HepG2 (cell line): ENCODE data around the gene CFL1. TPM values are rescaled to one million over a fixed set of nuclear protein-coding genes. Genes with fewer than 3 reads are reported as not detected.
A peak's percentile ranks its signal among the peaks of the same experiment; 100 is the strongest.

Experiments
- ATAC-seq: fragments of 200-7000 bp; cut with Tn5 transposase; 3 replicates; pipeline ENCODE4 v1.9.1; 2020; ENCODE audit warnings: mild to moderate bottlenecking, moderate library complexity
- BruUV-seq: library from RNA; stranded (reverse); fragments of 400-500 nt; replicated peaks from 2 replicates; lab custom pipeline; 2021; lab: Mats Ljungman, UMichigan
- CTCF ChIA-PET: fragments of 300-600 bp; formaldehyde crosslinking; extraction: SDS; loops from one replicate; lab custom pipeline; 2021; ENCODE audit warnings: low total read pairs, inconsistent platforms, low intra/inter-chr PET ratio; lab: Yijun Ruan, JAX
- POLR2A ChIA-PET: fragments of 350-600 bp; sonication (Branson Sonifier 250); formaldehyde crosslinking; loops from one replicate; lab custom pipeline; 2020; ENCODE audit warnings: antibody characterized with exemption, inconsistent platforms; lab: Yijun Ruan, JAX
- DNase-seq: peaks from one replicate; pipeline ENCODE4 v3.0.0-alpha.2; 2015; ENCODE audit warnings: low spot score
- FAIRE-seq: peaks from 3 replicates; lab custom pipeline; 2011; peaks lifted over from hg19 to GRCh38; lab: Jason Lieb, UNC
- H2AFZ ChIP-seq: one replicate; pipeline ENCODE4 v1.6.1; 2011; ENCODE audit warnings: low read length, inconsistent platforms
- H3K27ac ChIP-seq: fragments of 300-600 bp; 3 replicates; pipeline ENCODE4 v1.8.0; 2011; ENCODE audit warnings: mixed run types, mild to moderate bottlenecking, mixed read lengths, low read length, inconsistent platforms; ENCODE audit not compliant: insufficient read depth; ENCODE audit errors: extremely low read length
- H3K27me3 ChIP-seq, 2 experiments: fragments of 200-600 bp in 1 of 2; 2 replicates in 1 of 2; 3 replicates in 1 of 2; pipeline versions ENCODE4 v1.6.0 to v1.8.0; 2011; ENCODE audit warnings: low read length in 2 of 2, mild to moderate bottlenecking in 2 of 2, moderate library complexity in 2 of 2, inconsistent platforms in 1 of 2; ENCODE audit not compliant: insufficient read depth in 2 of 2, control insufficient read depth in 1 of 2
- H3K36me3 ChIP-seq, 2 experiments: fragments of 200-600 bp in 1 of 2; replicated peaks in 1 of 2; 2 replicates in 1 of 2; 3 replicates in 1 of 2; pipeline versions ENCODE4 v1.5.1 to v1.8.0; 2011; ENCODE audit warnings: low read length in 2 of 2, inconsistent platforms in 1 of 2; ENCODE audit not compliant: insufficient read depth in 2 of 2, control insufficient read depth in 1 of 2
- H3K4me1 ChIP-seq: 2 replicates; pipeline ENCODE4 v1.5.1; 2012; ENCODE audit warnings: low read length, inconsistent platforms; ENCODE audit not compliant: insufficient read depth
- H3K4me2 ChIP-seq: 2 replicates; pipeline ENCODE4 v1.6.0; 2011; ENCODE audit warnings: low read depth, low read length, inconsistent platforms
- H3K4me3 ChIP-seq, 3 experiments: fragments of 200-600 bp in 1 of 3; sonication (generic), shearing (Covaris generic) in 1 of 3; replicated peaks in 1 of 3; 2 replicates each; pipeline ENCODE4 v1.5.1; 2011 to 2016; ENCODE audit warnings: low read length in 3 of 3, inconsistent platforms in 2 of 3, low read depth in 2 of 3, mild to moderate bottlenecking in 2 of 3, control low read depth in 1 of 3, mixed read lengths in 1 of 3; ENCODE audit not compliant: insufficient read depth in 1 of 3
- H3K79me2 ChIP-seq: one replicate; pipeline ENCODE4 v1.6.1; 2011; ENCODE audit warnings: low read length, inconsistent platforms; ENCODE audit not compliant: insufficient read depth
- H3K9ac ChIP-seq: 2 replicates; pipeline ENCODE4 v1.6.0; 2011; ENCODE audit warnings: mild to moderate bottlenecking, low read depth, low read length, inconsistent platforms; ENCODE audit not compliant: insufficient read depth
- H3K9me3 ChIP-seq: 2 replicates; pipeline ENCODE4 v1.5.1; 2012; ENCODE audit warnings: mild to moderate bottlenecking, low read length
- H4K20me1 ChIP-seq: 2 replicates; pipeline ENCODE4 v1.6.0; 2011; ENCODE audit warnings: inconsistent platforms, mild to moderate bottlenecking, low read length, moderate library complexity; ENCODE audit not compliant: insufficient read depth
- AGO1 ChIP-seq: fragments of 200-400 bp; formaldehyde crosslinking; IDR thresholded peaks from 2 replicates; pipeline ENCODE4 v1.6.1; 2017; ENCODE audit warnings: mild to moderate bottlenecking, low read depth, low read length, moderate library complexity; ENCODE audit not compliant: poor library complexity, severe bottlenecking
- ATF7 ChIP-seq, 2 experiments: fragments of 450-650 bp in 1 of 2; sonication (generic) in 1 of 2; formaldehyde crosslinking in 1 of 2; IDR thresholded peaks; 2 replicates each; pipeline versions ENCODE4 v1.4.0 to v1.6.1; 2016 to 2020; ENCODE audit warnings: antibody characterized with exemption in 1 of 2, mild to moderate bottlenecking in 1 of 2, missing genetic modification reagents in 1 of 2
- DBP ChIP-seq: sonication (generic); formaldehyde crosslinking; IDR thresholded peaks from 2 replicates; pipeline ENCODE4 v1.4.0; 2020; ENCODE audit warnings: missing genetic modification reagents; ENCODE audit errors: not compliant biosample characterization
- GFI1 ChIP-seq: sonication (generic); formaldehyde crosslinking; IDR thresholded peaks from 2 replicates; pipeline ENCODE4 v1.5.0; 2020; ENCODE audit warnings: missing genetic modification reagents, mild to moderate bottlenecking, borderline replicate concordance
- SIN3A ChIP-seq: IDR thresholded peaks from 2 replicates; pipeline ENCODE4 v1.6.1; 2011; ENCODE audit warnings: low read depth, mild to moderate bottlenecking, control low read depth, low read length, borderline replicate concordance
- SMARCE1 ChIP-seq: fragments of 450-650 bp; IDR thresholded peaks from 2 replicates; pipeline ENCODE4 v1.6.1; 2017; ENCODE audit warnings: borderline replicate concordance
- SRY ChIP-seq: sonication (generic); formaldehyde crosslinking; IDR thresholded peaks from 2 replicates; pipeline ENCODE4 v1.8.0; 2022; ENCODE audit warnings: mild to moderate bottlenecking, missing genetic modification reagents
- ZBTB7B ChIP-seq: sonication (generic); formaldehyde crosslinking; IDR thresholded peaks from 2 replicates; pipeline ENCODE4 v1.4.0; 2020; ENCODE audit warnings: missing genetic modification reagents
- ZNF740 ChIP-seq: sonication (generic); formaldehyde crosslinking; IDR thresholded peaks from 2 replicates; pipeline ENCODE4 v1.4.0; 2020; ENCODE audit warnings: missing genetic modification reagents
- ZNF850 ChIP-seq: sonication (generic); formaldehyde crosslinking; conservative IDR thresholded peaks from 2 replicates; pipeline ENCODE4 v1.9.0; 2021; ENCODE audit warnings: mild to moderate bottlenecking, missing genetic modification reagents
- WGBS: methylation state at CpG from one replicate; pipeline ENCODE4 v1.1.6; 2017; ENCODE audit warnings: low lambda C conversion rate; 5-methylcytosine and 5-hydroxymethylcytosine counted together
- in situ Hi-C: cut with HindIII; loops from 2 replicates; pipeline ENCODE4 v1.10.0; 2017; ENCODE audit warnings: low pct_unique_long_range_greater_than_20kb; ENCODE audit not compliant: extremely low pct_ligation_motif_present
- intact Hi-C: fragments of 100-400 bp; cut with micrococcal nuclease; formaldehyde crosslinking; loops from one replicate; pipeline ENCODE4 v1.10.0; 2022; ENCODE audit not compliant: unreplicated experiment
- polyA plus RNA-seq, 8 experiments: library from polyadenylated mRNA; depleted of rRNA in 3 of 8; stranded (reverse) in 7 of 8; unstranded in 1 of 8; fragments of >200 nt; fragmentation: Illumina TruSeq in 4 of 8; extraction: Trizol in 4 of 8; gene quantifications; 2 replicates each; pipeline versions ENCODE4 v1.2.1 to v1.2.3, GENCODE V29; 2011 to 2016; ENCODE audit warnings: low read depth in 4 of 8, missing spikeins in 1 of 8, mixed read lengths in 1 of 8; ENCODE audit not compliant: insufficient read depth in 1 of 8
- total RNA-seq, 5 experiments: library from RNA; depleted of rRNA; stranded (reverse); fragments of >200 nt; fragmentation: Illumina TruSeq; extraction: Trizol; gene quantifications; 2 replicates each; pipeline ENCODE4 v1.2.3, GENCODE V29; 2016; ENCODE audit warnings: low read depth in 1 of 5
- TF ChIP-seq, protein P1 (sequence below): IDR thresholded peaks from 2 replicates; pipeline ENCODE4 v1.6.1; 2016; ENCODE audit warnings: missing compliant biosample characterization, missing genetic modification reagents, borderline replicate concordance
- TF ChIP-seq, protein P2 (sequence below): IDR thresholded peaks from 2 replicates; pipeline ENCODE4 v1.6.1; 2016; ENCODE audit warnings: low read depth, borderline replicate concordance
- TF ChIP-seq, protein P3 (sequence below): sonication (generic); formaldehyde crosslinking; IDR thresholded peaks from 2 replicates; pipeline ENCODE4 v1.5.1; 2020; ENCODE audit warnings: mild to moderate bottlenecking, missing genetic modification reagents, moderate library complexity
- TF ChIP-seq, protein P4 (sequence below), 2 experiments: fragments of 450-650 bp in 1 of 2; sonication (generic) in 1 of 2; formaldehyde crosslinking; IDR thresholded peaks; 2 replicates each; pipeline versions ENCODE4 v1.5.0 to v1.8.0; 2020 to 2022; ENCODE audit warnings: mild to moderate bottlenecking in 1 of 2, missing genetic modification reagents in 1 of 2

CFL1 gene
- total and polyA plus RNA-seq, 2 of the 13 experiments (the other 11 are each of a cell fraction or from before 2014, with no cell fraction given), result 379 to 383 TPM

- ATAC-seq (no peak), DNase-seq (no peak), FAIRE-seq (no peak)
- no peaks in the 10 kb centered on the region for H3K9me3 ChIP-seq
- H3K27me3 ChIP-seq, result no peaks in the 10 kb centered on the region
- H4K20me1 ChIP-seq, result no peaks in the 10 kb centered on the region
- no TSS peak for BruUV-seq
- no peak overlapping the region for H2AFZ ChIP-seq
- no peaks in the 10 kb centered on the region for H3K79me2 ChIP-seq
- no peak overlapping the region for H3K27ac ChIP-seq
- intact Hi-C loops, result no loop called here
- in situ Hi-C loops, result no loop called here
- WGBS, result 25% methylated on average over 15 of the region's 15 CpGs
- H3K4me3 ChIP-seq, result no peak overlapping the region
- POLR2A ChIA-PET, result interaction anchor here (0.6 to 1.1 kb wide), 4 partner anchors 21 to 230 kb away, joined by 3 read pairs; partner anchors contain the start of gene SF3B2
- no peak overlapping the region for H3K9ac ChIP-seq
- no peaks in the 10 kb centered on the region for H3K36me3 ChIP-seq
- CTCF ChIA-PET, result no interaction called here
- peaks cover 33% of the 10 kb centered on the region for H3K4me1 ChIP-seq
- 0 out of 2 replicates have a peak overlapping the region, but pooled peaks have one; percentile 32 for H3K4me2 ChIP-seq
- TF ChIP-seq SIN3A, result no peak
- TF ChIP-seq ZBTB7B (CRISPR knock-in tag), result no peak
- TF ChIP-seq DBP (CRISPR knock-in tag), result no peak
- no peak for TF ChIP-seq ZNF850 (CRISPR knock-in tag)
- peak; percentile 57; the same call in 1 of the 2 replicates for TF ChIP-seq ZNF740
- TF ChIP-seq, protein P1, sequence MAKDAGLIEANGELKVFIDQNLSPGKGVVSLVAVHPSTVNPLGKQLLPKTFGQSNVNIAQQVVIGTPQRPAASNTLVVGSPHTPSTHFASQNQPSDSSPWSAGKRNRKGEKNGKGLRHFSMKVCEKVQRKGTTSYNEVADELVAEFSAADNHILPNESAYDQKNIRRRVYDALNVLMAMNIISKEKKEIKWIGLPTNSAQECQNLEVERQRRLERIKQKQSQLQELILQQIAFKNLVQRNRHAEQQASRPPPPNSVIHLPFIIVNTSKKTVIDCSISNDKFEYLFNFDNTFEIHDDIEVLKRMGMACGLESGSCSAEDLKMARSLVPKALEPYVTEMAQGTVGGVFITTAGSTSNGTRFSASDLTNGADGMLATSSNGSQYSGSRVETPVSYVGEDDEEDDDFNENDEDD (CRISPR knock-in tag), result no peak
- TF ChIP-seq SRY (CRISPR knock-in tag), result no peak
- TF ChIP-seq, protein P2, sequence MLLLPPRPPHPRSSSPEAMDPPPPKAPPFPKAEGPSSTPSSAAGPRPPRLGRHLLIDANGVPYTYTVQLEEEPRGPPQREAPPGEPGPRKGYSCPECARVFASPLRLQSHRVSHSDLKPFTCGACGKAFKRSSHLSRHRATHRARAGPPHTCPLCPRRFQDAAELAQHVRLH (CRISPR knock-in tag), result no peak
- TF ChIP-seq SMARCE1, result no peak
- TF ChIP-seq GFI1 (CRISPR knock-in tag), result no peak
- no peak for TF ChIP-seq ATF7 (IDR thresholded peaks at IDR 0.05)
- TF ChIP-seq ATF7 (CRISPR knock-in tag; IDR thresholded peaks at IDR 0.05), result no peak
- TF ChIP-seq, protein P3, sequence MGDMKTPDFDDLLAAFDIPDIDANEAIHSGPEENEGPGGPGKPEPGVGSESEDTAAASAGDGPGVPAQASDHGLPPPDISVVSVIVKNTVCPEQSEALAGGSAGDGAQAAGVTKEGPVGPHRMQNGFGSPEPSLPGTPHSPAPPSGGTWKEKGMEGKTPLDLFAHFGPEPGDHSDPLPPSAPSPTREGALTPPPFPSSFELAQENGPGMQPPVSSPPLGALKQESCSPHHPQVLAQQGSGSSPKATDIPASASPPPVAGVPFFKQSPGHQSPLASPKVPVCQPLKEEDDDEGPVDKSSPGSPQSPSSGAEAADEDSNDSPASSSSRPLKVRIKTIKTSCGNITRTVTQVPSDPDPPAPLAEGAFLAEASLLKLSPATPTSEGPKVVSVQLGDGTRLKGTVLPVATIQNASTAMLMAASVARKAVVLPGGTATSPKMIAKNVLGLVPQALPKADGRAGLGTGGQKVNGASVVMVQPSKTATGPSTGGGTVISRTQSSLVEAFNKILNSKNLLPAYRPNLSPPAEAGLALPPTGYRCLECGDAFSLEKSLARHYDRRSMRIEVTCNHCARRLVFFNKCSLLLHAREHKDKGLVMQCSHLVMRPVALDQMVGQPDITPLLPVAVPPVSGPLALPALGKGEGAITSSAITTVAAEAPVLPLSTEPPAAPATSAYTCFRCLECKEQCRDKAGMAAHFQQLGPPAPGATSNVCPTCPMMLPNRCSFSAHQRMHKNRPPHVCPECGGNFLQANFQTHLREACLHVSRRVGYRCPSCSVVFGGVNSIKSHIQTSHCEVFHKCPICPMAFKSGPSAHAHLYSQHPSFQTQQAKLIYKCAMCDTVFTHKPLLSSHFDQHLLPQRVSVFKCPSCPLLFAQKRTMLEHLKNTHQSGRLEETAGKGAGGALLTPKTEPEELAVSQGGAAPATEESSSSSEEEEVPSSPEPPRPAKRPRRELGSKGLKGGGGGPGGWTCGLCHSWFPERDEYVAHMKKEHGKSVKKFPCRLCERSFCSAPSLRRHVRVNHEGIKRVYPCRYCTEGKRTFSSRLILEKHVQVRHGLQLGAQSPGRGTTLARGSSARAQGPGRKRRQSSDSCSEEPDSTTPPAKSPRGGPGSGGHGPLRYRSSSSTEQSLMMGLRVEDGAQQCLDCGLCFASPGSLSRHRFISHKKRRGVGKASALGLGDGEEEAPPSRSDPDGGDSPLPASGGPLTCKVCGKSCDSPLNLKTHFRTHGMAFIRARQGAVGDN, result peak; percentile 17; the same call in 1 of the 2 replicates
- TF ChIP-seq, protein P4, sequence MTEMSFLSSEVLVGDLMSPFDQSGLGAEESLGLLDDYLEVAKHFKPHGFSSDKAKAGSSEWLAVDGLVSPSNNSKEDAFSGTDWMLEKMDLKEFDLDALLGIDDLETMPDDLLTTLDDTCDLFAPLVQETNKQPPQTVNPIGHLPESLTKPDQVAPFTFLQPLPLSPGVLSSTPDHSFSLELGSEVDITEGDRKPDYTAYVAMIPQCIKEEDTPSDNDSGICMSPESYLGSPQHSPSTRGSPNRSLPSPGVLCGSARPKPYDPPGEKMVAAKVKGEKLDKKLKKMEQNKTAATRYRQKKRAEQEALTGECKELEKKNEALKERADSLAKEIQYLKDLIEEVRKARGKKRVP (CRISPR knock-in tag; IDR thresholded peaks at IDR 0.05), result no peak
- TF ChIP-seq AGO1, result no peak
Measured at GRCh38 chr11:65822776-65823528, 35.0 kb downstream of the CFL1 start.
